Endothelial cell of hepatic sinusoid (primary cell): ENCODE results near the gene CFAP157.

Experiments used
- in situ Hi-C: cut with HindIII; loops from 2 replicates; pipeline ENCODE4 v1.10.0; 2017; ENCODE audit warnings: low sequenced_read_pairs

CFAP157 gene

GRCh38 chr9:127692071-127692470 lies 14.7 kb upstream of the CFAP157 start:
- in situ Hi-C loops: no loop called here

GRCh38 chr9:127693143-127693542 lies 13.6 kb upstream of the CFAP157 start:
- in situ Hi-C loops: no loop called here

DNA sequence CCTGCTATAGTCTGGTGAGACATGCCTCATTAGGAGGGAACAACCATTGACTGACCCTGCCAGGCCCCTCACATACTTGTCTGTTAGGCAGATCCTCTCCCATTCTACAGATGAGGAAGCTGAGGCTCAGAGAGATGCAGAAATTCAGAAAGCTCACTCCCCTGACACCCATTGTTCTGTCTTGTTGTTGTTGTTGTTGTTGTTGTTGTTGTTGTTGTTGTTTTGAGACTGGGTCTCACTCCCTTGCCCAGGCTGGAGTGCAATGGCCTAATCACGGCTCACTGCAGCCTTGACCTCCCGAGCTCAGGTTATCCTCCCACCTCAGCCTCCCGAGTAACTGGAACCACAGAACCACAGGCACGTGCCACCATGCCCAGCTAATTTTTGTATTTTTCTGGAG lies 13.1 kb upstream of the CFAP157 start:
- in situ Hi-C loops: no loop called here

- in situ Hi-C loops: no loop called here
These were observed 11.7 kb upstream of the CFAP157 start for GRCh38 chr9:127694890-127695720.

- in situ Hi-C loops: no loop called here
These were observed 9.2 kb upstream of the CFAP157 start for GRCh38 chr9:127697575-127697974.

- in situ Hi-C loops: no loop called here
These were observed 8.4 kb upstream of the CFAP157 start for GRCh38 chr9:127698386-127698785.

GRCh38 chr9:127698985-127699670 lies 7.7 kb upstream of the CFAP157 start:
- in situ Hi-C loops: no loop called here

- in situ Hi-C loops: no loop called here
These were observed 6.6 kb upstream of the CFAP157 start for GRCh38 chr9:127700140-127700539.

DNA sequence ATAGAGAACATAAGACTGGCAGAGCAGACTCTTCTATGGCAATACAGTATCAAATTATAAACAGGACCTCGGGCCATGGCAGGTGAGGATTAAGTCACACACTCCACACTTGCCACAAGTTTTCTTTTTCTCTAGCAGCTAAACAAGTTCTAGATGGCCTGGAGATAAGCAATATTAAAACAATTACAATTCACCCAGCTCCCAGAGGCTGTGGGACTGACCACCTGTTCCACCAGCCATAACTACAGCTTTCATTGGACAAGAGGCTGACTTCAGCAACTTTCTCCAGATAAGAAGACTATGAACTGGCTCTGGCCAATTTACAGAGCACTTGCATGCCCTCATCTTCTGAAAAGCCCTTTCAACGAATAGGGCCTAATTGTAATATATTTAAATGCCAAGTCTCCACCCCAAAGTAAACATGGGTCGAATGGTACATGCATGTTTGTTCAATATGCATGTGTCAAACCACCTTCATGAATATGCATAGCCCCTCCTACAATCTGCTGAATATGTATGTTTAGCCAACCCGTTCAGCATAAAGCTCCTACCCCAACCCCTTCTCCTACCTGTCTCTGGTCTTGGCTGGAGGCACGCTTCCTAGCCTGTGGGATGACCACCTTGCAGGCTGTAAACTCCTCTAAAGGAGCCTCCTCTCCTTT lies 6.1 kb upstream of the CFAP157 start:
- in situ Hi-C loops: no loop called here

- in situ Hi-C loops: no loop called here
These were observed 3.4 kb upstream of the CFAP157 start for GRCh38 chr9:127703289-127703946.

DNA sequence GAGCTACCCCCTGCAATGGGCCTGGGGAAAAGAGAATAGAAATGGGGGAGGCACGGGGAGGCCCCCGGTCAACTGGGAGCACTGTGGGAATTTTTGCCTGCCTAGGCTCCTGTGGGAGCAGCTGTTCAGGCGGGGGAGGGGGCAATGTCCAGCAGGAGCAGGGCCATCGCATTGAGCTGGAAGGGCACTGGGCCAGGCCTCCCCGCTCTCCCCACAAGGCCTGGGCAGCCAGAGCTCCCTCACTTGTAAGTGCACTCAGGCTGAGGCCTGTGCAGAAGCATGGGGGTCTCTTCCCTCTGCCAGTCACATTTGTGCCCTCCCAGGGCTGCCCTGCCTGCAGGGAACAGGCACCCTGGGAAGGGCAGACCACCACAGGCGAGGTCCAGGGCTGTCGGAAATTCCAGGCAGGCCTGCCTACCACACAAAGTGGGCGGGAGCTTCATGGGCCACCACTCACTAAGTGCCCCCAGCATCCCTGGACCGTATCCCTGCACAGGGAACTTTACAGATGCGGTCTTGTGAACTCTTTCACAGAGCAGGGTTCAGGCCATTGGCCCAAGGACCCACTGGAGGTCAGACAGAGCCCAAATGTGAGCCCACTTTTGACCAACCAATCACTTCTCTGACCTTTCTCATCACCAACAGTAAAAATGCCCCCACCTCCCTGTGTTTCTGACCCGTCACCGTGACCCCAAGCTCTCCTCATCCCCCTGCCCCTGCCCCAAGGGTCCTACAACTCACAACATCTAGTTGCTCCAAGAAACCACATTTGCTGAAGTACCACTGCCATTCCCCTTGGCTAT lies 1.0 kb upstream of the CFAP157 start:
- in situ Hi-C loops: no loop called here

- in situ Hi-C loops: no loop called here
These were observed 978 bp downstream of the CFAP157 start for GRCh38 chr9:127707766-127708165.

GRCh38 chr9:127708952-127709587 lies 2.3 kb downstream of the CFAP157 start:
- in situ Hi-C loops: no loop called here

- in situ Hi-C loops: no loop called here
These were observed 3.5 kb downstream of the CFAP157 start for GRCh38 chr9:127710204-127710783.

- in situ Hi-C loops: no loop called here
These were observed 4.5 kb downstream of the CFAP157 start for GRCh38 chr9:127711226-127711701.

DNA sequence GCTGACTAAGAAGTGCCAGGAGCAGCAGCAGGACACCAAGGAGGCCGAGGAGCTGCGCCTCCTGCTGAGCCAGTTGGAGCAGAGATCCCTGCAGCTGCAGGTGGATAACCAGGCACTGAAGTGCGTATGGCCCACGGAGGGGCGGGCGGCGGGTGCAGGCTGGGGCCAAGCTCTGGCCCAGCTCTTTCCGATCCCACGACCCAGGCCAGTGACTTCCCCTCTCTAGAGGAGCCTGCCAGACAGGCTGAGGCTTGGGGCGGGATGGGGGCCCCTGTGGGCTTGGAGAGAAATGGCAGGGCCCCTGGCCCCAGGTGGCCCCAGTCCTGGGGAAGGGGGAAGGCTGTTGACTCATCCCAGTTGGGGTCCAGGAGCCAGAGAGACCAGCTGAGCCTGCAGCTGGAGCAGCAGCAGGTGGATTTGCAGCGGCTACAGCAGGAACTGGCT lies 5.1 kb downstream of the CFAP157 start:
- in situ Hi-C loops: no loop called here

- in situ Hi-C loops: no loop called here
These were observed 5.6 kb downstream of the CFAP157 start for GRCh38 chr9:127712371-127712770.

GRCh38 chr9:127712867-127713266 lies 6.1 kb downstream of the CFAP157 start:
- in situ Hi-C loops: no loop called here

- in situ Hi-C loops: no loop called here
These were observed 7.4 kb downstream of the CFAP157 start for GRCh38 chr9:127714020-127714750.
